ENCODE data around the gene RIN3.

DNA sequence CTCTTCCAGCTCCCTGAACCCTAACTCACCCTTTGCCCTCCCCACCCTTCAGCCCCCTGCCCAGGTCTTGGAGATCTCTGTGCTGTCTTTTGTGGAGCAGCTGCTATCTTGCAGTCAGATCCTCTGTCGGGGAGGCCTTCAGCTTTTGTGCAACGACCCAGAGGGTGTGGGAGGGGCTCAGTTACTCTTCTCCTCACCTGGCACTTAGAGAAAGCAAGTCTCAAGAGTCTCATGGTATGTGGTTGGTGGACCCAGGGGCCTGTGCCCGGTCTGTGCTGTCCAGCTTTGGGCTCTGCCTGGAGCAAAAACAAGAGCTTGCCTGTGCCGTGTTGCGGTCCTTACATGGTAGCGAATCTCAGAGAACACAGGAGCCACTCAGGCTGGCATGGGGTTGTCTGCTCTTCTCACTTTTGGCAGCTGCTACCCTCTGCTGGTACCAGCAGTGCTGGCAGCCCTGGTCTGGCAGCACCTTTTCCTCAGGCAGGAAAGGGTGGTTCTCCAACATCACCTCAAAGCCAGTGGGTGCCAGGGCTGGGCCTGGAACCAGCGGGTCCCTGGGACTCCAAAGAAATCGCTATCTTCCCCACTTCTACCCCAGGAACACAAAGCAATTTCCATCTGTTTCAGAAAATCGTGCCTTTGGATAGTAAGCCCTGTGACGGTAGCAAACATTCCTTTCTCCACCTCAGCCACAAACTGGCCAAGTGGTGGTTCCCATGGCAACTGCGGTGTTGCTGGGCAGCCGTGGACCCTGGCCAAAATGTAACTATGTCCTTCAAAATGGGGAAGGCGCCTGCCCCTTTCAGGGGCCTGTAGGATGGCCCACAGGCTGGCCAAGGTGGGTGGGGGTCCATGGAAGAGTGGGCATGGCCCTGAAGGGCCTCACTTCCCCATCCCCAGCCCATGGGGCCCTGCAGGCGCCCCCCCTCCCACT lies 90.0 kb downstream of the RIN3 start:
- peak in 3 of 4 experiments; percentile 23 to 53 (median 48) for TF ChIP-seq CTCF (IDR thresholded peaks at IDR 0.05)
- no peak for TF ChIP-seq POLR2A (IDR thresholded peaks at IDR 0.05)

Data from gastroesophageal sphincter (tissue), 3 donors.